Measurements from ENCODE around the gene YWHAE.

- TF ChIP-seq POLR2AphosphoS5 (IDR thresholded peaks at IDR 0.05; ENCODE audit: low read depth, low read length) (no peak), REST (IDR thresholded peaks at IDR 0.05; ENCODE audit: insufficient read depth in 1 of 2, low read depth in 2 of 2, low read length in 2 of 2) (no peak)
Observed at GRCh38 chr17:1343554-1343953, 56.5 kb downstream of the YWHAE start.

All from PFSK-1 (cell line).